H9 (cell line): Measurements from ENCODE around the gene DNAL1. TPM values are rescaled to one million over a fixed set of nuclear protein-coding genes. Genes with fewer than 3 reads are reported as not detected.

Experiments used
- DNase-seq: peaks from one replicate; pipeline ENCODE4 v3.0.0-alpha.2; 2017
- H2AFZ ChIP-seq: one replicate; pipeline ENCODE4 v1.6.1; 2013; ENCODE audit warnings: mild to moderate bottlenecking, low read length, control low read depth, moderate library complexity
- H2AK5ac ChIP-seq: 2 replicates; pipeline ENCODE4 v1.6.1; 2013; ENCODE audit warnings: low read length, control low read depth, mixed read lengths; ENCODE audit not compliant: insufficient read length
- H2BK120ac ChIP-seq: one replicate; pipeline ENCODE4 v1.6.1; 2013; ENCODE audit warnings: low read depth, mild to moderate bottlenecking, low read length, control low read depth, inconsistent platforms; ENCODE audit not compliant: poor library complexity, severe bottlenecking
- H2BK12ac ChIP-seq: 2 replicates; pipeline ENCODE4 v1.6.1; 2013; ENCODE audit warnings: low read length, control low read depth, mixed read lengths, low read depth; ENCODE audit not compliant: insufficient read length
- H2BK15ac ChIP-seq: 2 replicates; pipeline ENCODE4 v1.6.1; 2013; ENCODE audit warnings: low read depth, low read length, control low read depth
- H2BK20ac ChIP-seq: one replicate; pipeline ENCODE4 v1.6.1; 2013; ENCODE audit warnings: low read depth, mild to moderate bottlenecking, low read length, control low read depth, inconsistent platforms; ENCODE audit not compliant: poor library complexity, severe bottlenecking
- H2BK5ac ChIP-seq: 2 replicates; pipeline ENCODE4 v1.6.1; 2013; ENCODE audit warnings: low read length, control low read depth, mixed read lengths; ENCODE audit not compliant: insufficient read length
- H3K14ac ChIP-seq: 2 replicates; pipeline ENCODE4 v1.6.1; 2013; ENCODE audit warnings: low read length, control low read depth; ENCODE audit not compliant: insufficient read depth
- H3K18ac ChIP-seq: 2 replicates; pipeline ENCODE4 v1.6.1; 2013; ENCODE audit warnings: low read depth, mild to moderate bottlenecking, mixed read lengths, low read length, control low read depth; ENCODE audit not compliant: insufficient read length
- H3K23ac ChIP-seq: 2 replicates; pipeline ENCODE4 v1.6.1; 2013; ENCODE audit warnings: low read length, control low read depth, mixed read lengths, low read depth; ENCODE audit not compliant: insufficient read length
- H3K23me2 ChIP-seq: 2 replicates; pipeline ENCODE4 v1.6.1; 2013; ENCODE audit warnings: low read depth, mild to moderate bottlenecking, mixed read lengths, low read length, control low read depth; ENCODE audit not compliant: insufficient read length, poor library complexity, severe bottlenecking
- H3K27ac ChIP-seq: 2 replicates; pipeline ENCODE4 v1.5.1; 2013; ENCODE audit warnings: low read length, control low read depth, mixed read lengths, low read depth; ENCODE audit not compliant: insufficient read length
- H3K27me3 ChIP-seq: 2 replicates; pipeline ENCODE4 v1.6.1; 2013; ENCODE audit warnings: low read length, control low read depth, inconsistent platforms; ENCODE audit not compliant: insufficient read depth
- H3K4ac ChIP-seq: 2 replicates; pipeline ENCODE4 v1.6.1; 2013; ENCODE audit warnings: low read depth, mild to moderate bottlenecking, control low read depth, inconsistent platforms, low read length, moderate library complexity
- H3K4me1 ChIP-seq: 2 replicates; pipeline ENCODE4 v1.6.1; 2013; ENCODE audit warnings: low read length, control low read depth, inconsistent platforms; ENCODE audit not compliant: insufficient read depth
- H3K4me2 ChIP-seq: 2 replicates; pipeline ENCODE4 v1.6.1; 2013; ENCODE audit warnings: low read length, control low read depth, mixed read lengths; ENCODE audit not compliant: insufficient read length, insufficient read depth
- H3K56ac ChIP-seq: 2 replicates; pipeline ENCODE4 v1.6.1; 2013; ENCODE audit warnings: low read depth, mild to moderate bottlenecking, mixed read lengths, low read length, control low read depth; ENCODE audit not compliant: insufficient read length
- H3K79me1 ChIP-seq: 2 replicates; pipeline ENCODE4 v1.6.1; 2013; ENCODE audit warnings: low read depth, mild to moderate bottlenecking, moderate library complexity, low read length, control low read depth, inconsistent platforms; ENCODE audit not compliant: insufficient read depth, poor library complexity, severe bottlenecking
- H3K79me2 ChIP-seq: 2 replicates; pipeline ENCODE4 v1.6.1; 2013; ENCODE audit warnings: low read length, control low read depth, inconsistent platforms; ENCODE audit not compliant: insufficient read depth
- H3K9ac ChIP-seq: 2 replicates; pipeline ENCODE4 v1.6.1; 2013; ENCODE audit warnings: low read length, control low read depth, mixed read lengths; ENCODE audit not compliant: insufficient read length; ENCODE audit errors: extremely low read depth
- H3K9me3 ChIP-seq: one replicate; pipeline ENCODE4 v1.6.1; 2013; ENCODE audit warnings: low read depth, low read length, inconsistent platforms; ENCODE audit not compliant: control insufficient read depth
- H3T11ph ChIP-seq: one replicate; pipeline ENCODE4 v1.6.1; 2013; ENCODE audit warnings: mild to moderate bottlenecking, low read length, control low read depth, inconsistent platforms
- H4K20me1 ChIP-seq: one replicate; pipeline ENCODE4 v1.6.1; 2013; ENCODE audit not compliant: control insufficient read depth, insufficient read length, insufficient read depth
- H4K5ac ChIP-seq: 2 replicates; pipeline ENCODE4 v1.6.1; 2013; ENCODE audit warnings: low read depth, mild to moderate bottlenecking, mixed read lengths, low read length, control low read depth; ENCODE audit not compliant: insufficient read length
- H4K8ac ChIP-seq: replicated peaks from 2 replicates; pipeline ENCODE4 v1.6.1; 2013; ENCODE audit warnings: low read length, control low read depth, mixed read lengths, low read depth; ENCODE audit not compliant: insufficient read length
- H4K91ac ChIP-seq: 2 replicates; pipeline ENCODE4 v1.6.1; 2013; ENCODE audit warnings: low read depth, mild to moderate bottlenecking, moderate library complexity, mixed read lengths, low read length, control low read depth; ENCODE audit not compliant: insufficient read length
- H3K27ac Mint-ChIP-seq, 3 experiments: 2 replicates in 2 of 3; 3 replicates in 1 of 3; pipeline ENCODE4 v1.8.0; 2020 to 2021; ENCODE audit warnings: mixed read lengths in 3 of 3, mild to moderate bottlenecking in 1 of 3, moderate library complexity in 1 of 3
- H3K27me3 Mint-ChIP-seq: 2 replicates; pipeline ENCODE4 v1.8.0; 2021; ENCODE audit warnings: low read depth, mild to moderate bottlenecking, moderate library complexity, mixed read lengths
- H3K36me3 Mint-ChIP-seq, 3 experiments: 2 replicates in 2 of 3; 3 replicates in 1 of 3; pipeline ENCODE4 v1.8.0; 2020 to 2021; ENCODE audit warnings: low read depth in 3 of 3, mixed read lengths in 3 of 3; ENCODE audit not compliant: insufficient read depth in 1 of 3
- H3K4me1 Mint-ChIP-seq, 2 experiments: 2 replicates each; pipeline ENCODE4 v1.8.0; 2020; ENCODE audit warnings: mixed read lengths in 2 of 2
- H3K4me3 Mint-ChIP-seq, 2 experiments: 2 replicates in 1 of 2; 3 replicates in 1 of 2; pipeline ENCODE4 v1.8.0; 2020 to 2021; ENCODE audit warnings: mild to moderate bottlenecking in 2 of 2, mixed read lengths in 2 of 2, moderate library complexity in 1 of 2
- H3K9me3 Mint-ChIP-seq, 2 experiments: 2 replicates in 1 of 2; 3 replicates in 1 of 2; pipeline ENCODE4 v1.8.0; 2020; ENCODE audit warnings: mild to moderate bottlenecking in 2 of 2, mixed read lengths in 2 of 2, moderate library complexity in 1 of 2
- CTCF ChIP-seq: fragments of 200-600 bp; sonication (generic); conservative IDR thresholded peaks from 3 replicates; pipeline ENCODE4 v1.8.0; 2021; ENCODE audit warnings: antibody characterized with exemption, mild to moderate bottlenecking
- WGBS: extraction: QIAGEN DNeasy Blood & Tissue Kit; methylation state at CpG from one replicate; pipeline ENCODE4 v1.1.7; 2013; ENCODE audit warnings: missing lambda C conversion rate, low lambda C conversion rate, mixed read lengths; ENCODE audit not compliant: insufficient read length; ENCODE audit errors: extremely low coverage; 5-methylcytosine and 5-hydroxymethylcytosine counted together
- total RNA-seq: library from RNA; stranded (reverse); gene quantifications from 2 replicates; pipeline ENCODE4 v1.2.1, GENCODE V29; 2021

DNAL1 gene
- total RNA-seq, 1 experiment from 2014 or later, result 17.7 TPM

- Histone ChIP-seq H3K18ac (no peak overlapping the region), H3K27ac (no peak overlapping the region), H4K20me1 (peaks cover 2% of the 10 kb centered on the region), H3K4ac (no peak overlapping the region), H3K14ac (no peak overlapping the region), H4K8ac (no peak overlapping the region), H3T11ph (no peak overlapping the region), H3K23ac (no peak overlapping the region), H2BK5ac (no peak overlapping the region), H2BK20ac (no peak overlapping the region), H2BK120ac (no peak overlapping the region), H3K79me2 (peaks cover 9% of the 10 kb centered on the region; the same call in 1 of the 2 replicates), H3K9ac (no peak overlapping the region), H3K56ac (no peak overlapping the region), H2BK12ac (no peak overlapping the region), H3K9me3 (no peaks in the 10 kb centered on the region), H2AFZ (no peak overlapping the region), H2BK15ac (no peak overlapping the region), H3K4me1 (no peaks in the 10 kb centered on the region), H2AK5ac (no peak overlapping the region), H3K27me3 (no peaks in the 10 kb centered on the region), H3K23me2 (peaks cover 21% of the 10 kb centered on the region), H3K4me2 (no peak overlapping the region), H4K5ac (no peak overlapping the region), H3K79me1 (no peaks in the 10 kb centered on the region), H4K91ac (no peak overlapping the region)
- Mint-ChIP-seq H3K27me3 (peaks cover 3% of the 10 kb centered on the region; the same call in 1 of the 2 replicates), H3K9me3 (no peaks in the 10 kb centered on the region; a peak in 2 of 5 replicates), H3K27ac (no peak overlapping the region), H3K36me3 (peaks cover 3 to 8% (median 6%) of the 10 kb centered on the region in 3 experiments; a peak in 6 of 7 replicates), H3K4me1 (peaks cover 19 to 21% of the 10 kb centered on the region in 2 experiments), H3K4me3 (no peak overlapping the region; a peak in 1 of 5 replicates)
- WGBS, result 100% methylated on average over 1 of the region's 8 CpGs
- DNase-seq, result no peak
- TF ChIP-seq CTCF, result no peak
These were observed 65.2 kb downstream of the DNAL1 start for GRCh38 chr14:73709904-73710469.
